H9 (cell line): ENCODE data around the gene TMEM213. TPM values are rescaled to one million over a fixed set of nuclear protein-coding genes. Genes with fewer than 3 reads are reported as not detected.

Experiments
- DNase-seq: peaks from one replicate; pipeline ENCODE4 v3.0.0-alpha.2; 2017
- H2AFZ ChIP-seq: one replicate; pipeline ENCODE4 v1.6.1; 2013; ENCODE audit warnings: mild to moderate bottlenecking, low read length, control low read depth, moderate library complexity
- H2AK5ac ChIP-seq: 2 replicates; pipeline ENCODE4 v1.6.1; 2013; ENCODE audit warnings: low read length, control low read depth, mixed read lengths; ENCODE audit not compliant: insufficient read length
- H2BK120ac ChIP-seq: one replicate; pipeline ENCODE4 v1.6.1; 2013; ENCODE audit warnings: low read depth, mild to moderate bottlenecking, low read length, control low read depth, inconsistent platforms; ENCODE audit not compliant: poor library complexity, severe bottlenecking
- H2BK12ac ChIP-seq: 2 replicates; pipeline ENCODE4 v1.6.1; 2013; ENCODE audit warnings: low read length, control low read depth, mixed read lengths, low read depth; ENCODE audit not compliant: insufficient read length
- H2BK15ac ChIP-seq: 2 replicates; pipeline ENCODE4 v1.6.1; 2013; ENCODE audit warnings: low read depth, low read length, control low read depth
- H2BK20ac ChIP-seq: one replicate; pipeline ENCODE4 v1.6.1; 2013; ENCODE audit warnings: low read depth, mild to moderate bottlenecking, low read length, control low read depth, inconsistent platforms; ENCODE audit not compliant: poor library complexity, severe bottlenecking
- H2BK5ac ChIP-seq: 2 replicates; pipeline ENCODE4 v1.6.1; 2013; ENCODE audit warnings: low read length, control low read depth, mixed read lengths; ENCODE audit not compliant: insufficient read length
- H3K14ac ChIP-seq: 2 replicates; pipeline ENCODE4 v1.6.1; 2013; ENCODE audit warnings: low read length, control low read depth; ENCODE audit not compliant: insufficient read depth
- H3K18ac ChIP-seq: 2 replicates; pipeline ENCODE4 v1.6.1; 2013; ENCODE audit warnings: low read depth, mild to moderate bottlenecking, mixed read lengths, low read length, control low read depth; ENCODE audit not compliant: insufficient read length
- H3K23ac ChIP-seq: 2 replicates; pipeline ENCODE4 v1.6.1; 2013; ENCODE audit warnings: low read length, control low read depth, mixed read lengths, low read depth; ENCODE audit not compliant: insufficient read length
- H3K23me2 ChIP-seq: 2 replicates; pipeline ENCODE4 v1.6.1; 2013; ENCODE audit warnings: low read depth, mild to moderate bottlenecking, mixed read lengths, low read length, control low read depth; ENCODE audit not compliant: insufficient read length, poor library complexity, severe bottlenecking
- H3K27ac ChIP-seq: 2 replicates; pipeline ENCODE4 v1.5.1; 2013; ENCODE audit warnings: low read length, control low read depth, mixed read lengths, low read depth; ENCODE audit not compliant: insufficient read length
- H3K27me3 ChIP-seq: 2 replicates; pipeline ENCODE4 v1.6.1; 2013; ENCODE audit warnings: low read length, control low read depth, inconsistent platforms; ENCODE audit not compliant: insufficient read depth
- H3K4ac ChIP-seq: 2 replicates; pipeline ENCODE4 v1.6.1; 2013; ENCODE audit warnings: low read depth, mild to moderate bottlenecking, control low read depth, inconsistent platforms, low read length, moderate library complexity
- H3K4me1 ChIP-seq: 2 replicates; pipeline ENCODE4 v1.6.1; 2013; ENCODE audit warnings: low read length, control low read depth, inconsistent platforms; ENCODE audit not compliant: insufficient read depth
- H3K4me2 ChIP-seq: 2 replicates; pipeline ENCODE4 v1.6.1; 2013; ENCODE audit warnings: low read length, control low read depth, mixed read lengths; ENCODE audit not compliant: insufficient read length, insufficient read depth
- H3K56ac ChIP-seq: 2 replicates; pipeline ENCODE4 v1.6.1; 2013; ENCODE audit warnings: low read depth, mild to moderate bottlenecking, mixed read lengths, low read length, control low read depth; ENCODE audit not compliant: insufficient read length
- H3K79me1 ChIP-seq: 2 replicates; pipeline ENCODE4 v1.6.1; 2013; ENCODE audit warnings: low read depth, mild to moderate bottlenecking, moderate library complexity, low read length, control low read depth, inconsistent platforms; ENCODE audit not compliant: insufficient read depth, poor library complexity, severe bottlenecking
- H3K79me2 ChIP-seq: 2 replicates; pipeline ENCODE4 v1.6.1; 2013; ENCODE audit warnings: low read length, control low read depth, inconsistent platforms; ENCODE audit not compliant: insufficient read depth
- H3K9ac ChIP-seq: 2 replicates; pipeline ENCODE4 v1.6.1; 2013; ENCODE audit warnings: low read length, control low read depth, mixed read lengths; ENCODE audit not compliant: insufficient read length; ENCODE audit errors: extremely low read depth
- H3K9me3 ChIP-seq: one replicate; pipeline ENCODE4 v1.6.1; 2013; ENCODE audit warnings: low read depth, low read length, inconsistent platforms; ENCODE audit not compliant: control insufficient read depth
- H3T11ph ChIP-seq: one replicate; pipeline ENCODE4 v1.6.1; 2013; ENCODE audit warnings: mild to moderate bottlenecking, low read length, control low read depth, inconsistent platforms
- H4K20me1 ChIP-seq: one replicate; pipeline ENCODE4 v1.6.1; 2013; ENCODE audit not compliant: control insufficient read depth, insufficient read length, insufficient read depth
- H4K5ac ChIP-seq: 2 replicates; pipeline ENCODE4 v1.6.1; 2013; ENCODE audit warnings: low read depth, mild to moderate bottlenecking, mixed read lengths, low read length, control low read depth; ENCODE audit not compliant: insufficient read length
- H4K8ac ChIP-seq: replicated peaks from 2 replicates; pipeline ENCODE4 v1.6.1; 2013; ENCODE audit warnings: low read length, control low read depth, mixed read lengths, low read depth; ENCODE audit not compliant: insufficient read length
- H4K91ac ChIP-seq: 2 replicates; pipeline ENCODE4 v1.6.1; 2013; ENCODE audit warnings: low read depth, mild to moderate bottlenecking, moderate library complexity, mixed read lengths, low read length, control low read depth; ENCODE audit not compliant: insufficient read length
- H3K27ac Mint-ChIP-seq, 3 experiments: 2 replicates in 2 of 3; 3 replicates in 1 of 3; pipeline ENCODE4 v1.8.0; 2020 to 2021; ENCODE audit warnings: mixed read lengths in 3 of 3, mild to moderate bottlenecking in 1 of 3, moderate library complexity in 1 of 3
- H3K27me3 Mint-ChIP-seq: 2 replicates; pipeline ENCODE4 v1.8.0; 2021; ENCODE audit warnings: low read depth, mild to moderate bottlenecking, moderate library complexity, mixed read lengths
- H3K36me3 Mint-ChIP-seq, 3 experiments: 2 replicates in 2 of 3; 3 replicates in 1 of 3; pipeline ENCODE4 v1.8.0; 2020 to 2021; ENCODE audit warnings: low read depth in 3 of 3, mixed read lengths in 3 of 3; ENCODE audit not compliant: insufficient read depth in 1 of 3
- H3K4me1 Mint-ChIP-seq, 2 experiments: 2 replicates each; pipeline ENCODE4 v1.8.0; 2020; ENCODE audit warnings: mixed read lengths in 2 of 2
- H3K4me3 Mint-ChIP-seq, 2 experiments: 2 replicates in 1 of 2; 3 replicates in 1 of 2; pipeline ENCODE4 v1.8.0; 2020 to 2021; ENCODE audit warnings: mild to moderate bottlenecking in 2 of 2, mixed read lengths in 2 of 2, moderate library complexity in 1 of 2
- H3K9me3 Mint-ChIP-seq, 2 experiments: 2 replicates in 1 of 2; 3 replicates in 1 of 2; pipeline ENCODE4 v1.8.0; 2020; ENCODE audit warnings: mild to moderate bottlenecking in 2 of 2, mixed read lengths in 2 of 2, moderate library complexity in 1 of 2
- CTCF ChIP-seq: fragments of 200-600 bp; sonication (generic); conservative IDR thresholded peaks from 3 replicates; pipeline ENCODE4 v1.8.0; 2021; ENCODE audit warnings: antibody characterized with exemption, mild to moderate bottlenecking
- WGBS: extraction: QIAGEN DNeasy Blood & Tissue Kit; methylation state at CpG from one replicate; pipeline ENCODE4 v1.1.7; 2013; ENCODE audit warnings: missing lambda C conversion rate, low lambda C conversion rate, mixed read lengths; ENCODE audit not compliant: insufficient read length; ENCODE audit errors: extremely low coverage; 5-methylcytosine and 5-hydroxymethylcytosine counted together
- total RNA-seq: library from RNA; stranded (reverse); gene quantifications from 2 replicates; pipeline ENCODE4 v1.2.1, GENCODE V29; 2021

The TMEM213 gene
- total RNA-seq, 1 experiment from 2014 or later: 0.22 TPM

DNA sequence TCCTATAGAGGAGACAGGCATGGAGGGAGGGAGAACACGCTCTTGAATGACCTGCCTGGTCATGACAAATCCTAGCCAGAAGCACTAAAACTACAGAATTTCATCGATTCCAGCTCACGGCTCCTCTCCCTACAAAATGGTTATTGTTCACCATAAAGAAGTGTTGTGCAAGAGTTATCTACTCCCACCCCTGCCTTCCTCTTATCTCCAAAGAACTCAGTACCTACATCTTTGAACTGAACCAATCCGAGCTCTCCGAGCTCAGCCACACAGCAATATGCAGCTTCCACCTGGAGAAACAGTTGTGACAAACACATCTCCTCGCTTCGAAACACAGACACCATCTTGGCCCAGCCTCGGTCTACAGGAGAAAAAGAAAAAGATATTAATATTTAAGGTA, 26.9 kb upstream of the TMEM213 start:
- H2BK5ac ChIP-seq: no peak overlapping the region
- no peaks in the 10 kb centered on the region for H3K79me2 ChIP-seq
- H2AFZ ChIP-seq: no peak overlapping the region
- H3K9ac ChIP-seq: no peak overlapping the region
- H3K4me2 ChIP-seq: no peak overlapping the region
- no peak overlapping the region for H4K91ac ChIP-seq
- no peaks in the 10 kb centered on the region for H4K20me1 ChIP-seq
- H3K23me2 ChIP-seq: no peaks in the 10 kb centered on the region
- H3T11ph ChIP-seq: no peak overlapping the region
- H2BK20ac ChIP-seq: no peak overlapping the region
- no peaks in the 10 kb centered on the region for H3K36me3 Mint-ChIP-seq
- WGBS: no CpG with 5 or more reads among the region's 8 CpGs
- no peak overlapping the region for H3K18ac ChIP-seq
- H4K8ac ChIP-seq: no peak overlapping the region
- H3K56ac ChIP-seq: no peak overlapping the region
- peaks cover 7% of the 10 kb centered on the region for H3K27me3 Mint-ChIP-seq
- no peak overlapping the region for H3K4me3 Mint-ChIP-seq
- no peak overlapping the region for H2BK15ac ChIP-seq
- DNase-seq: no peak
- TF ChIP-seq CTCF: no peak
- H3K9me3 ChIP-seq: no peaks in the 10 kb centered on the region
- no peaks in the 10 kb centered on the region for H3K79me1 ChIP-seq
- H3K4me1 ChIP-seq: peaks cover 4% of the 10 kb centered on the region
- no peak overlapping the region for H2BK12ac ChIP-seq
- peaks cover 10 to 18% of the 10 kb centered on the region in 2 experiments for H3K4me1 Mint-ChIP-seq
- H3K14ac ChIP-seq: no peak overlapping the region
- H3K27ac ChIP-seq: no peak overlapping the region
- no peaks in the 10 kb centered on the region; a peak in 1 of 5 replicates for H3K9me3 Mint-ChIP-seq
- H3K27me3 ChIP-seq: peaks cover 3% of the 10 kb centered on the region; the same call in 1 of the 2 replicates
- H2BK120ac ChIP-seq: no peak overlapping the region
- H3K4ac ChIP-seq: no peak overlapping the region
- H4K5ac ChIP-seq: no peak overlapping the region
- no peak overlapping the region for H3K27ac Mint-ChIP-seq
- no peak overlapping the region for H3K23ac ChIP-seq
- no peak overlapping the region for H2AK5ac ChIP-seq
